Measurements from ENCODE around the gene ALK. TPM values are rescaled to one million over a fixed set of nuclear protein-coding genes. Genes with fewer than 3 reads are reported as not detected.

ALK gene
- total RNA-seq, 2 experiments from 2014 or later: not detected

- H3K9me3 Mint-ChIP-seq (ENCODE audit: low read depth): no peaks in the 10 kb centered on the region
- DNase-seq (no peak), ATAC-seq (no peak)
- H3K4me3 Mint-ChIP-seq: no peak overlapping the region
- peaks cover 2% of the 10 kb centered on the region for H3K27me3 Mint-ChIP-seq
- CTCF ChIA-PET: no interaction called here
- no peaks in the 10 kb centered on the region for H3K4me1 Mint-ChIP-seq
- H3K27ac Mint-ChIP-seq: no peak overlapping the region
- H3K36me3 Mint-ChIP-seq: no peaks in the 10 kb centered on the region
These were observed 172.3 kb downstream of the ALK start for GRCh38 chr2:29749041-29749440.

GRCh38 chr2:29747786-29748470 lies 173.5 kb downstream of the ALK start:
- no peaks in the 10 kb centered on the region for H3K27me3 Mint-ChIP-seq
- H3K27ac Mint-ChIP-seq: no peak overlapping the region
- ATAC-seq (no peak), DNase-seq (no peak)
- H3K4me3 Mint-ChIP-seq: no peak overlapping the region
- CTCF ChIA-PET: no interaction called here
- H3K4me1 Mint-ChIP-seq: no peaks in the 10 kb centered on the region
- no peaks in the 10 kb centered on the region for H3K36me3 Mint-ChIP-seq
- H3K9me3 Mint-ChIP-seq (ENCODE audit: low read depth): no peaks in the 10 kb centered on the region

GRCh38 chr2:29744976-29745375 lies 176.4 kb downstream of the ALK start:
- ATAC-seq: no peak

GRCh38 chr2:29743516-29743915 lies 177.9 kb downstream of the ALK start:
- ATAC-seq (no peak), DNase-seq (no peak)
- CTCF ChIA-PET: no interaction called here
- H3K27me3 Mint-ChIP-seq: peaks cover 3% of the 10 kb centered on the region
- H3K4me1 Mint-ChIP-seq: no peaks in the 10 kb centered on the region
- H3K27ac Mint-ChIP-seq: no peak overlapping the region
- no peaks in the 10 kb centered on the region for H3K9me3 Mint-ChIP-seq (ENCODE audit: low read depth)
- H3K4me3 Mint-ChIP-seq: no peak overlapping the region
- no peaks in the 10 kb centered on the region for H3K36me3 Mint-ChIP-seq

More at GRCh38 chr2:29744976-29745375, 176.4 kb downstream of the ALK start:
- Mint-ChIP-seq H3K9me3 (ENCODE audit: low read depth) (no peaks in the 10 kb centered on the region), H3K4me3 (no peak overlapping the region), H3K27me3 (peaks cover 2% of the 10 kb centered on the region), H3K36me3 (no peaks in the 10 kb centered on the region), H3K4me1 (no peaks in the 10 kb centered on the region), H3K27ac (no peak overlapping the region)
- DNase-seq: no peak
- CTCF ChIA-PET: no interaction called here

GRCh38 chr2:29742656-29743055 lies 178.7 kb downstream of the ALK start:
- Mint-ChIP-seq H3K36me3 (no peaks in the 10 kb centered on the region), H3K4me1 (no peaks in the 10 kb centered on the region), H3K9me3 (ENCODE audit: low read depth) (no peaks in the 10 kb centered on the region), H3K27ac (no peak overlapping the region), H3K4me3 (no peak overlapping the region), H3K27me3 (peaks cover 3% of the 10 kb centered on the region)
- DNase-seq (no peak), ATAC-seq (no peak)
- CTCF ChIA-PET: no interaction called here

GRCh38 chr2:29741132-29741531 lies 180.3 kb downstream of the ALK start:
- no peaks in the 10 kb centered on the region for H3K36me3 Mint-ChIP-seq

GRCh38 chr2:29733965-29734364 lies 187.4 kb downstream of the ALK start:
- Mint-ChIP-seq H3K27ac (no peak overlapping the region), H3K27me3 (peaks cover 16% of the 10 kb centered on the region), H3K4me3 (no peak overlapping the region), H3K9me3 (ENCODE audit: low read depth) (no peaks in the 10 kb centered on the region), H3K4me1 (no peaks in the 10 kb centered on the region), H3K36me3 (no peaks in the 10 kb centered on the region)
- DNase-seq (no peak), ATAC-seq (no peak)
- CTCF ChIA-PET: no interaction called here

More at GRCh38 chr2:29741132-29741531, 180.3 kb downstream of the ALK start:
- DNase-seq (no peak), ATAC-seq (no peak)
- Mint-ChIP-seq H3K4me3 (no peak overlapping the region), H3K27me3 (peaks cover 5% of the 10 kb centered on the region), H3K9me3 (ENCODE audit: low read depth) (no peaks in the 10 kb centered on the region), H3K4me1 (no peaks in the 10 kb centered on the region), H3K27ac (no peak overlapping the region)
- CTCF ChIA-PET: no interaction called here

- no peak for DNase-seq
- Mint-ChIP-seq H3K36me3 (no peaks in the 10 kb centered on the region), H3K27me3 (peaks cover 21% of the 10 kb centered on the region), H3K27ac (no peak overlapping the region), H3K9me3 (ENCODE audit: low read depth) (no peaks in the 10 kb centered on the region), H3K4me1 (no peaks in the 10 kb centered on the region), H3K4me3 (no peak overlapping the region)
- CTCF ChIA-PET: no interaction called here
- ATAC-seq: no peak
These were observed 188.2 kb downstream of the ALK start for GRCh38 chr2:29733213-29733612.

GRCh38 chr2:29731948-29732347 lies 189.4 kb downstream of the ALK start:
- Mint-ChIP-seq H3K9me3 (ENCODE audit: low read depth) (no peaks in the 10 kb centered on the region), H3K4me1 (no peaks in the 10 kb centered on the region), H3K4me3 (no peak overlapping the region), H3K27ac (no peak overlapping the region), H3K36me3 (no peaks in the 10 kb centered on the region), H3K27me3 (peaks cover 21% of the 10 kb centered on the region)
- no peak for DNase-seq
- ATAC-seq: no peak
- CTCF ChIA-PET: no interaction called here

- Mint-ChIP-seq H3K4me1 (no peaks in the 10 kb centered on the region), H3K27me3 (peaks cover 15% of the 10 kb centered on the region)
- CTCF ChIA-PET: no interaction called here
These were observed 191.5 kb downstream of the ALK start for GRCh38 chr2:29729932-29730331.

GRCh38 chr2:29729401-29729800 lies 192.0 kb downstream of the ALK start:
- CTCF ChIA-PET: no interaction called here
- H3K27me3 Mint-ChIP-seq: peaks cover 15% of the 10 kb centered on the region
- DNase-seq (no peak), ATAC-seq (no peak)
- H3K4me1 Mint-ChIP-seq: no peaks in the 10 kb centered on the region
- no peak overlapping the region for H3K27ac Mint-ChIP-seq
- no peaks in the 10 kb centered on the region for H3K9me3 Mint-ChIP-seq (ENCODE audit: low read depth)
- H3K36me3 Mint-ChIP-seq: no peaks in the 10 kb centered on the region
- H3K4me3 Mint-ChIP-seq: no peak overlapping the region

More at GRCh38 chr2:29729932-29730331, 191.5 kb downstream of the ALK start:
- H3K4me3 Mint-ChIP-seq: no peak overlapping the region
- no peak overlapping the region for H3K27ac Mint-ChIP-seq
- ATAC-seq (no peak), DNase-seq (no peak)
- no peaks in the 10 kb centered on the region for H3K9me3 Mint-ChIP-seq (ENCODE audit: low read depth)
- H3K36me3 Mint-ChIP-seq: no peaks in the 10 kb centered on the region

GRCh38 chr2:29726976-29727375 lies 194.4 kb downstream of the ALK start:
- H3K36me3 Mint-ChIP-seq: no peaks in the 10 kb centered on the region
- CTCF ChIA-PET: no interaction called here
- H3K4me1 Mint-ChIP-seq: no peaks in the 10 kb centered on the region
- peaks cover 25% of the 10 kb centered on the region for H3K27me3 Mint-ChIP-seq
- no peak for DNase-seq
- ATAC-seq: no peak
- no peak overlapping the region for H3K4me3 Mint-ChIP-seq
- H3K9me3 Mint-ChIP-seq (ENCODE audit: low read depth): no peaks in the 10 kb centered on the region
- no peak overlapping the region for H3K27ac Mint-ChIP-seq

GRCh38 chr2:29725610-29726009 lies 195.8 kb downstream of the ALK start:
- H3K4me1 Mint-ChIP-seq: no peaks in the 10 kb centered on the region
- no peaks in the 10 kb centered on the region for H3K9me3 Mint-ChIP-seq (ENCODE audit: low read depth)
- no peaks in the 10 kb centered on the region for H3K36me3 Mint-ChIP-seq
- no peak for ATAC-seq
- no peak overlapping the region for H3K4me3 Mint-ChIP-seq
- CTCF ChIA-PET: no interaction called here
- no peak for DNase-seq
- H3K27me3 Mint-ChIP-seq: peaks cover 25% of the 10 kb centered on the region
- H3K27ac Mint-ChIP-seq: no peak overlapping the region

- CTCF ChIA-PET: interaction anchor here (1.6 kb wide), 1 partner anchor 12 kb away, joined by 5 read pairs; no protein-coding TSS in a partner anchor
- H3K36me3 Mint-ChIP-seq: no peaks in the 10 kb centered on the region
- H3K4me3 Mint-ChIP-seq: no peak overlapping the region
- DNase-seq: no peak
- no peaks in the 10 kb centered on the region for H3K4me1 Mint-ChIP-seq
- H3K27ac Mint-ChIP-seq: no peak overlapping the region
- H3K27me3 Mint-ChIP-seq: peaks cover 20% of the 10 kb centered on the region
- ATAC-seq: no peak
- no peaks in the 10 kb centered on the region for H3K9me3 Mint-ChIP-seq (ENCODE audit: low read depth)
These were observed 197.1 kb downstream of the ALK start for GRCh38 chr2:29724282-29724681.

All from activated CD8-positive, alpha-beta memory T cell treated with anti-CD3 and anti-CD28 coated beads, Interleukin-2, amount 10 ng/mL, durations not matched to agents 7 days and 5 days (primary cell).